B cell (primary cell): ENCODE results near the gene NDUFV2. TPM values are rescaled to one million over a fixed set of nuclear protein-coding genes. Genes with fewer than 3 reads are reported as not detected.

Source experiments
- ATAC-seq: fragments of 200-7000 bp; cut with Tn5 transposase; one replicate; pipeline ENCODE4 v1.10.0; 2021; ENCODE audit warnings: low read depth, mild to moderate bottlenecking, moderate number of reproducible peaks, moderate library complexity
- CTCF ChIA-PET: fragments of 350-600 bp; sonication (Branson Sonifier 250); formaldehyde crosslinking; loops from one replicate; lab custom pipeline; 2021; ENCODE audit warnings: antibody characterized with exemption, inconsistent platforms; lab: Charles Lee
- POLR2A ChIA-PET: fragments of 350-600 bp; sonication (Branson Sonifier 250); formaldehyde crosslinking; loops from one replicate; lab custom pipeline; 2021; ENCODE audit warnings: antibody characterized with exemption; lab: Charles Lee
- DNase-seq: peaks from one replicate; pipeline ENCODE4 v3.0.0; 2013
- H2AFZ ChIP-seq: 2 replicates; pipeline ENCODE4 v1.6.1; 2012; ENCODE audit warnings: mild to moderate bottlenecking, low read depth, low read length; ENCODE audit not compliant: insufficient read depth, poor library complexity, severe bottlenecking
- H3K27ac ChIP-seq, 2 donors: 1 replicate in 1 of 2; 2 replicates in 1 of 2; pipeline ENCODE4 v1.5.1; 2012 to 2013; ENCODE audit warnings: low read length in 2 of 2, mild to moderate bottlenecking in 2 of 2, moderate library complexity in 1 of 2
- H3K27me3 ChIP-seq, 4 experiments: fragments of 200-600 bp in 1 of 4; sonication (generic) in 1 of 4; replicated peaks in 1 of 4; 1 replicate in 2 of 4; 2 replicates in 2 of 4; pipeline versions ENCODE4 v1.6.1 to v1.7.0; 2013 to 2016; ENCODE audit warnings: low read length in 3 of 4, mild to moderate bottlenecking in 2 of 4, mixed read lengths in 1 of 4, moderate library complexity in 1 of 4; ENCODE audit not compliant: insufficient read depth in 4 of 4, control insufficient read depth in 3 of 4; ENCODE audit errors: control extremely low read depth in 1 of 4
- H3K36me3 ChIP-seq, 2 experiments: replicated peaks in 1 of 2; 1 replicate in 1 of 2; 2 replicates in 1 of 2; pipeline versions ENCODE4 v1.6.1 to v1.7.1; 2013; ENCODE audit warnings: low read length in 1 of 2; ENCODE audit not compliant: insufficient read depth in 2 of 2, control insufficient read depth in 1 of 2; ENCODE audit errors: control extremely low read depth in 1 of 2, extremely low read depth in 1 of 2
- H3K4me1 ChIP-seq, 2 donors: fragments of 200-600 bp in 1 of 2; sonication (generic) in 1 of 2; 1 replicate in 1 of 2; 2 replicates in 1 of 2; pipeline versions ENCODE4 v1.5.1 to v1.6.1; 2013 to 2017; ENCODE audit warnings: low read length in 2 of 2; ENCODE audit not compliant: control insufficient read depth in 2 of 2, insufficient read depth in 2 of 2
- H3K4me2 ChIP-seq: replicated peaks from 2 replicates; pipeline ENCODE3; 2012; ENCODE audit warnings: mild to moderate bottlenecking, low read depth, low read length; ENCODE audit not compliant: poor library complexity, severe bottlenecking
- H3K4me3 ChIP-seq, 5 experiments: fragments of 200-600 bp in 1 of 5; sonication (generic) in 1 of 5; 1 replicate in 3 of 5; 2 replicates in 2 of 5; pipeline versions ENCODE4 v1.5.1 to v1.7.0; 2011 to 2016; ENCODE audit warnings: low read length in 4 of 5, mild to moderate bottlenecking in 4 of 5, low read depth in 2 of 5, control low read depth in 1 of 5, moderate library complexity in 1 of 5; ENCODE audit not compliant: insufficient read depth in 1 of 5; ENCODE audit errors: control extremely low read depth in 1 of 5, extremely low read depth in 1 of 5
- H3K79me2 ChIP-seq: fragments of 200-600 bp; sonication (generic); one replicate; pipeline ENCODE4 v1.6.0; 2016; ENCODE audit warnings: low read length; ENCODE audit not compliant: control insufficient read depth, insufficient read depth
- H3K9ac ChIP-seq: fragments of 200-600 bp; sonication (generic); 2 replicates; pipeline ENCODE4 v1.6.1; 2017; ENCODE audit warnings: mild to moderate bottlenecking, low read length, moderate library complexity
- H3K9me3 ChIP-seq, 3 donors: one replicate each; pipeline versions ENCODE4 v1.6.1 to v1.7.1; 2013; ENCODE audit warnings: low read length in 2 of 3; ENCODE audit not compliant: control insufficient read depth in 2 of 3, insufficient read depth in 1 of 3; ENCODE audit errors: control extremely low read depth in 1 of 3
- H4K20me1 ChIP-seq: 2 replicates; pipeline ENCODE4 v1.6.0; 2012; ENCODE audit warnings: mild to moderate bottlenecking, low read length; ENCODE audit not compliant: insufficient read depth, control insufficient read depth, poor library complexity, severe bottlenecking
- H3K27ac Mint-ChIP-seq: one replicate; pipeline ENCODE4 v1.8.0; 2021; ENCODE audit warnings: mixed read lengths
- H3K27me3 Mint-ChIP-seq: one replicate; pipeline ENCODE4 v1.8.0; 2021; ENCODE audit warnings: mixed read lengths
- H3K4me1 Mint-ChIP-seq: one replicate; pipeline ENCODE4 v1.8.0; 2021; ENCODE audit warnings: mixed read lengths
- H3K4me3 Mint-ChIP-seq: one replicate; pipeline ENCODE4 v1.8.0; 2021; ENCODE audit warnings: mixed read lengths
- H3K9me3 Mint-ChIP-seq: one replicate; pipeline ENCODE4 v1.8.0; 2022; ENCODE audit warnings: mixed read lengths; ENCODE audit not compliant: insufficient read depth
- EZH2 ChIP-seq: IDR thresholded peaks from 2 replicates; pipeline ENCODE4 v1.6.1; 2012; ENCODE audit warnings: borderline replicate concordance, low read depth, mild to moderate bottlenecking, moderate library complexity, low read length; ENCODE audit not compliant: insufficient read depth, poor library complexity, severe bottlenecking
- WGBS: methylation state at CpG from one replicate; pipeline ENCODE4 v1.1.5; 2013; ENCODE audit warnings: missing lambda C conversion rate; ENCODE audit not compliant: insufficient coverage; 5-methylcytosine and 5-hydroxymethylcytosine counted together
- intact Hi-C: fragments of 100-400 bp; cut with micrococcal nuclease; formaldehyde crosslinking; loops from one replicate; pipeline ENCODE4 v1.10.0; 2022
- polyA plus RNA-seq: library from polyadenylated mRNA; depleted of rRNA; stranded (reverse); fragments of >200 nt; gene quantifications from 2 replicates; pipeline ENCODE4 v1.2.3, GENCODE V29; 2012
- total RNA-seq, 2 donors: library from RNA; stranded (reverse); fragments of 120-200 nt in 1 of 2; gene quantifications; 1 replicate in 1 of 2; 2 replicates in 1 of 2; pipeline versions ENCODE4 v1.2.3 to v1.2.4, GENCODE V29; 2013 to 2022
- TF ChIP-seq, protein P1 (sequence below): fragments of 200-600 bp; IDR thresholded peaks from one replicate; pipeline ENCODE4 v1.8.0; 2022; ENCODE audit warnings: antibody characterized with exemption, mild to moderate bottlenecking

Gene NDUFV2
- total and polyA plus RNA-seq, 2 donors (not counting 1 experiment from before 2014, with no cell fraction given), result 44.4 to 137 TPM

DNA sequence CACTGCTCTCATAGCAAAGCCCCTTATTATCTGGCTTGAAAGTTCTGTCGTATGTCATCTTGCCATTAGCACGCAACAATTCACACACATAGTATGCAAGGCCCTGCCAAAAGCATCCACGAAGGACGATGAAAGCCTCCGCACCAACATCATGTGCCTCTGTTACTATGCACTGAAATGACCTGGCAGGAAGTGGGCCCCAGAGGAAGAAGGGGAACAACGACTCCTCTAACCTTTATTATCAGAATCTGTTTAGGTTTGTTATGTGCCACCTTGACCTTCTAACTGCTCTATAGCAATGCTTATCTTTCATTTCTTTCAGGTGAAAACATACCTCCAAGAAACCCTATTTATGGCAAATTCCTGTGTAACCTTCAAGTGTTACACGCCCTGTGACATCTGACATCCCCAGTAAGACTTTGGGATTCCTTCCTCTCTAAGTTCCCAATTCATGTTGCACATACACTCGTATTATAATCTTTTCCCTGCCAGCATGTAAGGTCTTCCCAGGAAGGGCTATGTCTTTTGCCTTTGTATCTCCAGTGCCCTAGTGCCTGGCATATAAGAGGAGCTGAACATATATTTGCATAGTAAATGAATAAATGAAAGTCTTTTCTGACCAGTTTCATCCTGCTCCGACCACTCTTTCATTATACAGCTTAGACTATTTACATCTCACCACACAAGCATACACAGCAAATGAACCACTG, 7.0 kb upstream of the NDUFV2 start:
- no peaks in the 10 kb centered on the region for H3K36me3 ChIP-seq
- H4K20me1 ChIP-seq, result no peaks in the 10 kb centered on the region
- Mint-ChIP-seq H3K4me3 (peak overlapping the region; percentile 84), H3K27ac (peak overlapping the region; percentile 98), H3K27me3 (no peaks in the 10 kb centered on the region), H3K9me3 (no peaks in the 10 kb centered on the region), H3K4me1 (peaks cover 21% of the 10 kb centered on the region)
- CTCF ChIA-PET, result interaction anchor here (1.1 to 2.8 kb wide), 3 partner anchors 13 to 44 kb away, joined by 3 to 14 read pairs (median 4); no protein-coding TSS in a partner anchor
- WGBS, result 16% methylated on average over 5 of the region's 9 CpGs
- ATAC-seq, result peak; percentile 91
- H2AFZ ChIP-seq, result peak overlapping the region; percentile 74
- TF ChIP-seq EZH2, result no peak
- TF ChIP-seq, protein P1, sequence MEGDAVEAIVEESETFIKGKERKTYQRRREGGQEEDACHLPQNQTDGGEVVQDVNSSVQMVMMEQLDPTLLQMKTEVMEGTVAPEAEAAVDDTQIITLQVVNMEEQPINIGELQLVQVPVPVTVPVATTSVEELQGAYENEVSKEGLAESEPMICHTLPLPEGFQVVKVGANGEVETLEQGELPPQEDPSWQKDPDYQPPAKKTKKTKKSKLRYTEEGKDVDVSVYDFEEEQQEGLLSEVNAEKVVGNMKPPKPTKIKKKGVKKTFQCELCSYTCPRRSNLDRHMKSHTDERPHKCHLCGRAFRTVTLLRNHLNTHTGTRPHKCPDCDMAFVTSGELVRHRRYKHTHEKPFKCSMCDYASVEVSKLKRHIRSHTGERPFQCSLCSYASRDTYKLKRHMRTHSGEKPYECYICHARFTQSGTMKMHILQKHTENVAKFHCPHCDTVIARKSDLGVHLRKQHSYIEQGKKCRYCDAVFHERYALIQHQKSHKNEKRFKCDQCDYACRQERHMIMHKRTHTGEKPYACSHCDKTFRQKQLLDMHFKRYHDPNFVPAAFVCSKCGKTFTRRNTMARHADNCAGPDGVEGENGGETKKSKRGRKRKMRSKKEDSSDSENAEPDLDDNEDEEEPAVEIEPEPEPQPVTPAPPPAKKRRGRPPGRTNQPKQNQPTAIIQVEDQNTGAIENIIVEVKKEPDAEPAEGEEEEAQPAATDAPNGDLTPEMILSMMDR, result no peak
- peak overlapping the region; percentile 59 to 60 for H3K27ac ChIP-seq
- H3K9me3 ChIP-seq, result no peaks in the 10 kb centered on the region
- intact Hi-C loops, result no loop called here
- H3K9ac ChIP-seq, result peak overlapping the region; percentile 32
- no peaks in the 10 kb centered on the region for H3K27me3 ChIP-seq
- peak overlapping the region in 2 of 5 experiments; percentile 1 to 48 for H3K4me3 ChIP-seq
- DNase-seq, result peak; percentile 64
- peaks cover 14 to 15% of the 10 kb centered on the region in 2 donors for H3K4me1 ChIP-seq
- H3K4me2 ChIP-seq, result peak overlapping the region; percentile 59
- POLR2A ChIA-PET, result interaction anchor here (0.6 to 1.5 kb wide), 3 partner anchors 16 to 239 kb away, joined by 3 to 4 read pairs (median 3); partner anchors contain the start of genes ANKRD12 and TWSG1
- no peaks in the 10 kb centered on the region for H3K79me2 ChIP-seq

DNA sequence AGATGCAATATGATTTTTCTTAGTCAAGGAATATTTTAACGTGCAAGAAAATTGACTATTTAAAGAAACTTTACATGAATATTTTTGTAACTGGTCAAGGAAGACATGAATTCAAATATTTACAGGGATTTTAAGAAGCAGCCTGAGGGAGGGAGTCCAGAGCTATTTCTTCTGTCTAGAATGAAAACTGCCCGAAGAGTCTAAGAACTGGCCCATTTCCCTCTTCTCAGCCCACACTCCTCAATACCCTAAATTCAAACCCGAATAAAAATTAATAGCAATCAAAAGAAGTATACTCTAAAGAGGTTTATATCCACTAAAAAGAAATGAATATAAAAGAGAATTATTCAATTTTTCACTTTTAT, 6.5 kb upstream of the NDUFV2 start:
- H3K9ac ChIP-seq, result peak overlapping the region; percentile 32
- peak overlapping the region; percentile 74 for H2AFZ ChIP-seq
- H3K4me3 Mint-ChIP-seq, result peak overlapping the region; percentile 84
- H3K4me1 ChIP-seq, result peaks cover 14 to 15% of the 10 kb centered on the region in 2 donors
- ATAC-seq (no peak), DNase-seq (no peak)
- no peaks in the 10 kb centered on the region for H3K79me2 ChIP-seq
- H3K4me3 ChIP-seq, result no peak overlapping the region
- no peaks in the 10 kb centered on the region for H3K9me3 ChIP-seq
- ChIA-PET CTCF (interaction anchor here (1.1 to 2.8 kb wide), 3 partner anchors 13 to 43 kb away, joined by 3 to 14 read pairs (median 4); no protein-coding TSS in a partner anchor), POLR2A (interaction anchor here (0.6 to 1.5 kb wide), 2 partner anchors 40 to 238 kb away, joined by 3 to 4 read pairs; partner anchors contain the start of genes ANKRD12 and TWSG1)
- H3K36me3 ChIP-seq, result no peaks in the 10 kb centered on the region
- H3K27ac ChIP-seq, result peak overlapping the region; percentile 59 to 60
- no CpG with 5 or more reads among the region's 3 CpGs for WGBS
- TF ChIP-seq, protein P1, result no peak
- no peak for TF ChIP-seq EZH2
- peaks cover 23% of the 10 kb centered on the region for H3K4me1 Mint-ChIP-seq
- H3K4me2 ChIP-seq, result peak overlapping the region; percentile 59
- intact Hi-C loops, result no loop called here
- no peaks in the 10 kb centered on the region for H4K20me1 ChIP-seq
- no peaks in the 10 kb centered on the region for H3K27me3 Mint-ChIP-seq
- no peaks in the 10 kb centered on the region for H3K9me3 Mint-ChIP-seq
- no peaks in the 10 kb centered on the region for H3K27me3 ChIP-seq
- H3K27ac Mint-ChIP-seq, result peak overlapping the region; percentile 98
